Measurements from ENCODE around the gene CPE.
"Not testable (repeated sequence)": the region's sequence is repeated elsewhere in the genome, so short reads cannot be mapped to it uniquely, and the experiment has no call there.

The CPE gene

GRCh38 chr4:165378745-165379677 is at the start of gene CPE:
TSS of gene CPE (plus strand) at chr4:165379008. CDS start at chr4:165379222, 214 bp downstream.
- FAIRE-seq, result no peak

GRCh38 chr4:165330071-165330470 is 48.7 kb upstream of the CPE start:
- FAIRE-seq, result no peak

GRCh38 chr4:165330666-165331065 is 48.1 kb upstream of the CPE start:
- FAIRE-seq, result no peak

GRCh38 chr4:165331359-165331758 is 47.4 kb upstream of the CPE start:
- no peak for FAIRE-seq

GRCh38 chr4:165331823-165332222 is 47.0 kb upstream of the CPE start:
- no peak for FAIRE-seq

- FAIRE-seq, result no peak
These were observed 46.3 kb upstream of the CPE start for GRCh38 chr4:165332502-165332901.

- FAIRE-seq, result no peak
These were observed 43.6 kb upstream of the CPE start for GRCh38 chr4:165335163-165335703.

- FAIRE-seq, result no peak
These were observed 42.1 kb upstream of the CPE start for GRCh38 chr4:165336743-165337142.

GRCh38 chr4:165342340-165342739 is 36.5 kb upstream of the CPE start:
- FAIRE-seq, result not testable (repeated sequence)

GRCh38 chr4:165343353-165344191 is 35.2 kb upstream of the CPE start:
- FAIRE-seq, result no peak

GRCh38 chr4:165345666-165346417 is 33.0 kb upstream of the CPE start:
- FAIRE-seq, result no peak

- no peak for FAIRE-seq
These were observed 30.9 kb upstream of the CPE start for GRCh38 chr4:165347647-165348569.

- no peak for FAIRE-seq
These were observed 27.3 kb upstream of the CPE start for GRCh38 chr4:165351359-165352130.

GRCh38 chr4:165355900-165356300 is 22.9 kb upstream of the CPE start:
- no peak for FAIRE-seq

GRCh38 chr4:165359506-165359905 is 19.3 kb upstream of the CPE start:
- FAIRE-seq, result no peak

GRCh38 chr4:165360041-165360695 is 18.6 kb upstream of the CPE start:
- no peak for FAIRE-seq

- FAIRE-seq, result no peak
These were observed 17.7 kb upstream of the CPE start for GRCh38 chr4:165360985-165361670.

- no peak for FAIRE-seq
These were observed 17.0 kb upstream of the CPE start for GRCh38 chr4:165361810-165362209.

GRCh38 chr4:165364452-165365080 is 14.2 kb upstream of the CPE start:
- no peak for FAIRE-seq
